Kidney (tissue), 14 donors: ENCODE results near the gene DOK3. TPM values are rescaled to one million over a fixed set of nuclear protein-coding genes. Genes with fewer than 3 reads are reported as not detected.

Source experiments
- DNase-seq, 5 donors: peaks; one replicate each; pipeline ENCODE4 v3.0.0-alpha.2; 2013 to 2020
- FAIRE-seq: peaks from 2 replicates; lab custom pipeline; 2012; peaks lifted over from hg19 to GRCh38; lab: Jason Lieb, UNC
- H3K27ac ChIP-seq, 2 donors: one replicate each; pipeline ENCODE4 v1.7.0; 2013; ENCODE audit warnings: low read depth in 2 of 2, low read length in 2 of 2, inconsistent platforms in 1 of 2
- H3K27me3 ChIP-seq: one replicate; pipeline ENCODE4 v1.7.1; 2013; ENCODE audit warnings: low read length, inconsistent platforms; ENCODE audit not compliant: control insufficient read depth, insufficient read depth
- H3K36me3 ChIP-seq, 3 donors: one replicate each; pipeline versions ENCODE4 v1.7.0 to v1.7.1; 2013; ENCODE audit warnings: low read length in 3 of 3, control low read depth in 1 of 3, inconsistent platforms in 1 of 3; ENCODE audit not compliant: insufficient read depth in 3 of 3, control insufficient read depth in 2 of 3
- H3K4me1 ChIP-seq, 3 donors: one replicate each; pipeline versions ENCODE4 v1.7.0 to v1.7.1; 2013; ENCODE audit warnings: low read length in 3 of 3, inconsistent platforms in 1 of 3, low read depth in 1 of 3; ENCODE audit not compliant: control insufficient read depth in 2 of 3, insufficient read depth in 2 of 3
- H3K4me3 ChIP-seq, 3 donors: one replicate each; pipeline versions ENCODE4 v1.7.0 to v1.8.1; 2013; ENCODE audit warnings: low read length in 3 of 3, control low read depth in 1 of 3, inconsistent platforms in 1 of 3
- H3K9ac ChIP-seq, 3 donors: one replicate each; pipeline versions ENCODE4 v1.7.0 to v1.7.1; 2013; ENCODE audit warnings: low read length in 3 of 3, control low read depth in 1 of 3, inconsistent platforms in 1 of 3
- H3K9me3 ChIP-seq, 3 donors: one replicate each; pipeline versions ENCODE4 v1.7.0 to v1.7.1; 2013; ENCODE audit warnings: low read length in 3 of 3, control low read depth in 1 of 3, inconsistent platforms in 1 of 3; ENCODE audit not compliant: control insufficient read depth in 2 of 3, insufficient read depth in 1 of 3
- intact Hi-C: fragments of 100-400 bp; cut with DNase I; formaldehyde crosslinking; loops from one replicate; pipeline ENCODE4 v1.11.1; 2022
- polyA plus RNA-seq: library from polyadenylated mRNA; stranded (reverse); fragments of 350-450 nt; fragmentation: Illumina TruSeq; extraction: RNeasy Lipid Tissue Mini Kit (QIAGEN cat#74804); gene quantifications from one replicate; pipeline ENCODE4 v1.2.3, GENCODE V29; 2014; ENCODE audit warnings: low read depth, low replicate concordance; ENCODE audit not compliant: insufficient read depth
- total RNA-seq: library from RNA; stranded (reverse); fragmentation: NEBNext Ultra II Directional; extraction: Animal tissue kit (Norgen Biotek cat#: 25700); gene quantifications from one replicate; pipeline ENCODE4 v1.2.1, GENCODE V29; 2021
- TF ChIP-seq, protein P1 (sequence below): IDR thresholded peaks from 3 replicates; pipeline ENCODE4 v1.5.1; 2012; ENCODE audit warnings: mild to moderate bottlenecking, moderate library complexity, borderline replicate concordance; ENCODE audit not compliant: insufficient read depth; ENCODE audit errors: extremely low read depth
- donor health status: control.
- donor health status: control.
- donor health status: control.
- donor health status: control.
- donor health status: control.
- donor health status: DM: yes; HTN: yes; CAD: no.
- donor health status: Normal renal cell carcinoma (clear cell type).

DOK3 gene
- total and polyA plus RNA-seq, 2 donors from 2014 or later = 1.9 to 18.6 TPM

DNA sequence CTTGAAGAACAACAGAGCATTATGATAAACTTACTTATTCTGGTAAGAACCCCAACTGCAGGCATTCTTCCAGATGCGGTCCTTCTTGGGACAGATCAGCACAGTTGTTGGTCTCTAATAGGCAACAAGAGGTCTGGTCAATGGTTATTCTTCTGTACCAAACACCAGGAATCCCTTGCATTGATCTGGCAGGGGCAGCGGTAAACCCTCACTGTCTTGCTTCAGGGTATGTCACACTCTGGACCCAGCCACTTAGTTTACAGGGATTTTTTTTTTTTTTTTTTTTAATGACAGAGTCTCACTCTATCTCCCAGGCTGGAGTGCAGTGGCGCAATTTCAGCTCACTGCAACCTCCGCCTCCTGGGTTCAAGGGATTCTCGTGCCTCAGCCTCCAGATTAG is 46.0 kb upstream of the DOK3 start:
- Histone ChIP-seq H3K27me3 (no peaks in the 10 kb centered on the region), H3K27ac (no peak overlapping the region), H3K36me3 (peaks cover 0 to 8% (median 0%) of the 10 kb centered on the region in 3 donors), H3K4me1 (peaks cover 3 to 16% (median 15%) of the 10 kb centered on the region in 3 donors), H3K4me3 (no peak overlapping the region), H3K9ac (no peak overlapping the region), H3K9me3 (no peaks in the 10 kb centered on the region)
- FAIRE-seq = no peak
- TF ChIP-seq, protein P1, sequence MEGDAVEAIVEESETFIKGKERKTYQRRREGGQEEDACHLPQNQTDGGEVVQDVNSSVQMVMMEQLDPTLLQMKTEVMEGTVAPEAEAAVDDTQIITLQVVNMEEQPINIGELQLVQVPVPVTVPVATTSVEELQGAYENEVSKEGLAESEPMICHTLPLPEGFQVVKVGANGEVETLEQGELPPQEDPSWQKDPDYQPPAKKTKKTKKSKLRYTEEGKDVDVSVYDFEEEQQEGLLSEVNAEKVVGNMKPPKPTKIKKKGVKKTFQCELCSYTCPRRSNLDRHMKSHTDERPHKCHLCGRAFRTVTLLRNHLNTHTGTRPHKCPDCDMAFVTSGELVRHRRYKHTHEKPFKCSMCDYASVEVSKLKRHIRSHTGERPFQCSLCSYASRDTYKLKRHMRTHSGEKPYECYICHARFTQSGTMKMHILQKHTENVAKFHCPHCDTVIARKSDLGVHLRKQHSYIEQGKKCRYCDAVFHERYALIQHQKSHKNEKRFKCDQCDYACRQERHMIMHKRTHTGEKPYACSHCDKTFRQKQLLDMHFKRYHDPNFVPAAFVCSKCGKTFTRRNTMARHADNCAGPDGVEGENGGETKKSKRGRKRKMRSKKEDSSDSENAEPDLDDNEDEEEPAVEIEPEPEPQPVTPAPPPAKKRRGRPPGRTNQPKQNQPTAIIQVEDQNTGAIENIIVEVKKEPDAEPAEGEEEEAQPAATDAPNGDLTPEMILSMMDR = no peak
- intact Hi-C loops = no loop called here
- DNase-seq = no peak

DNA sequence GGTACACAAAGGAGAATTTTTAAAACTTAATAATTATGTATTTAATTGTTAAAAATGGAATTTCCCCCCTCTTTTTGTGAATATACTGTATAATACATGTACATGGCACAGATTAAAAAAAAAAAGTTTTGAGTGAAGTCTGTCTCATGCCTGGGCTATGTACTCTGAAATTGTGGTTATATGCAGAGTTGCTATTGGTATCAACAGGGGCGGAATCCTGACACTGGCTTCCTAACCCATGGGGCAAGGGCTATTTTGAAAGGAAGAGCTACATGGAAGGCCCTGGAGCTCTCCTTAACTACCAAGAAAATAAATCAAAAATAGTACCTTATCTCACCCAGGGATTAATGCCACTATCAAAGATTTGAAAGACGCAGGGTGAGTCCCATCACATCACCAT is 45.6 kb upstream of the DOK3 start:
- no peak for FAIRE-seq
- no peak overlapping the region for H3K27ac ChIP-seq
- TF ChIP-seq, protein P1 = no peak
- H3K9ac ChIP-seq = no peak overlapping the region
- intact Hi-C loops = no loop called here
- H3K27me3 ChIP-seq = no peaks in the 10 kb centered on the region
- no peak for DNase-seq
- peaks cover 0 to 8% (median 0%) of the 10 kb centered on the region in 3 donors for H3K36me3 ChIP-seq
- no peaks in the 10 kb centered on the region for H3K9me3 ChIP-seq
- H3K4me1 ChIP-seq = peaks cover 3 to 16% (median 15%) of the 10 kb centered on the region in 3 donors
- peak overlapping the region in 1 of 3 donors; percentile 99 for H3K4me3 ChIP-seq

DNA sequence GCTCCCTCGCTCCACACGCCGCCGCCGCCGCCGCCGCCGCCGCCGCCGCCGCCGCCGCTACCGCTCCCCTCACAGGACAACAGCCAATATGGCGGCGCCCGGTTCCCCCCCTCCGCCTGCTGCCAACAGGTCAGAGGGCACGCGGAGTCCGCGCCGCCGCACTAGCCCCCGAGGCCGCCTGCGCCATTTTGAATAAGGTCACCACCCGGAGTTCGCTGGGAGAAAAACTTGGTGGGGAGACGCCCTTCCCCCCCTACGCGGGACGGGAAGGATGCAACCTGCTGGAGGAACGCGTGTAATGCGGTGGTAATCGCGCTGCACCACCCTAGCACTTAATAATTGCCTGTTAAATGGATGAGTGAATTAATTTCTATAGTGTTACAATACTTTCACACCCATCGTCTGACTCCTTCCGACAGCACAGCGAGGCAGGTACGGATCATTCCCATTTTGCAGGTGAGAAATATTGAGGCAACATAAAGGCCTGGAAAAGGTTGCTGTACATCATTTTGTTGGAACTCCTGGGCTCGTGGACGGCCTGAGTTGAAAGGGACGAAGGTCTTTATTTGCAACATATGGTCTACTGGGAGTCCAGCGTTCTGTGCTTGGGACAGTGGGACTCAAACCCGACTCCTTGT is 45.0 kb upstream of the DOK3 start, which contains the start of gene FAM193B:
TSS of gene FAM193B (minus strand) at position 90 of the 638 bp plus-strand sequence. CDS start 105 bp downstream, outside the sequence.
- Histone ChIP-seq H3K9me3 (no peaks in the 10 kb centered on the region), H3K27me3 (no peaks in the 10 kb centered on the region)
- no peak for FAIRE-seq

More for the DNA sequence above, 45.0 kb upstream of the DOK3 start, which contains the start of gene FAM193B:
- peaks cover 3 to 16% (median 15%) of the 10 kb centered on the region in 3 donors for H3K4me1 ChIP-seq
- peak within 1 kb of the TSS; percentile 85 to 99 (median 89) for H3K4me3 ChIP-seq
- H3K36me3 ChIP-seq = peaks cover 0 to 8% (median 0%) of the 10 kb centered on the region in 3 donors
- peak within 1 kb of the TSS; percentile 65 to 80 (median 75) for H3K9ac ChIP-seq
- TF ChIP-seq, protein P1 = no peak
- intact Hi-C loops = no loop called here
- peak; percentile 95 to 98 (median 97) for DNase-seq
- peak within 1 kb of the TSS; percentile 24 to 57 for H3K27ac ChIP-seq
